ENCODE results near the gene EPB41.

DNA sequence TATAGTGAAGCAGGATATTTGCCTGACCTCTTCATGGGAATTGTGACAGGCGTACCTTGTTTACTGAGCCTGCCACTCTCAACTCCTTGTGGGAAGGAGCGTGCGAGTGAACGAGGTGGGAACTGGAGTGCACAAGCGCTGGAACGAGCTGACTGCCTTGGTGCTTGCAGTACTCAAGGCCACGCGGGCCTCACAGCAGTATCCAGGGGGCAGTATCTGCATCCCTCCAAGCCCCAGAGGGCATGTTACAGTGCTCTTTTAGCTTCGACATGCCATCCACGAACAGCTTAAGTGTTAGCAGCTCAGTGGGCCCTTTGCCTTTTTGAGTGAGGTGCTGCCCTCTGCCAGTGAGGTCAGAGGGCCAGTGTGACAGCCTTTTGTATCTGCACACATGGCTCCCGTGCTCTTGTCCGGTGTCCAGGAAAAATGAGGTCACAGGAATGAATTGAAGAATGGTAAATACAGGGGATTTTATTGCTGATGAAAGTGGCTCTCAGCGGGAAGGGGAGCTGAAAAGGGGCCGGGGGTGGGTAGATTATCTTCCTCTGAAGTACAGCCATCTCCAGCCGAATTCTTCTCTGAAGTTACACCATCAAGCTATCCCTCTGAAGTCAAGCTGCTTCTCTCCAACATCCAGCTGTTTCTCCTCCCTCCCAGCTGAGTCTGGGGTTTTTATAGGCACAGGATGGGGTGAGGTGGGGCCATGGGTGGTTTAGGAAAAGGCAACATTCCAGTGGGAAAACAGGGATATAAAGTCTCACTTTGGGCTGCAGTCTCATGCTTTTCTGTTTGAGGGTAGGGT is 69.3 kb downstream of the EPB41 start:
- TF ChIP-seq POLR2AphosphoS5 (IDR thresholded peaks at IDR 0.05; ENCODE audit: low read depth, low read length): no peak
- TF ChIP-seq EZH2 (IDR thresholded peaks at IDR 0.05; ENCODE audit: low read depth, low read length, severe bottlenecking): no peak
- TF ChIP-seq, protein P1, sequence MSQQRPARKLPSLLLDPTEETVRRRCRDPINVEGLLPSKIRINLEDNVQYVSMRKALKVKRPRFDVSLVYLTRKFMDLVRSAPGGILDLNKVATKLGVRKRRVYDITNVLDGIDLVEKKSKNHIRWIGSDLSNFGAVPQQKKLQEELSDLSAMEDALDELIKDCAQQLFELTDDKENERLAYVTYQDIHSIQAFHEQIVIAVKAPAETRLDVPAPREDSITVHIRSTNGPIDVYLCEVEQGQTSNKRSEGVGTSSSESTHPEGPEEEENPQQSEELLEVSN (IDR thresholded peaks at IDR 0.05): no peak
